Fibroblast of lung (primary cell): ENCODE data around the gene FCHSD1. TPM values are rescaled to one million over a fixed set of nuclear protein-coding genes. Genes with fewer than 3 reads are reported as not detected.
A peak's percentile ranks its signal among the peaks of the same experiment; 100 is the strongest.

Experiments
- DNase-seq, 2 donors: peaks; one replicate each; pipeline versions ENCODE4 v3.0.0 to v3.0.0-alpha.2; 2010; ENCODE audit warnings: low read depth in 2 of 2
- H2AFZ ChIP-seq: 2 replicates; pipeline ENCODE4 v1.5.1; 2012; ENCODE audit warnings: low read length, control low read depth, inconsistent platforms
- H3K27ac ChIP-seq: 2 replicates; pipeline ENCODE4 v1.5.1; 2011; ENCODE audit warnings: low read length, control low read depth; ENCODE audit not compliant: insufficient read depth
- H3K27me3 ChIP-seq: 2 replicates; pipeline ENCODE4 v1.5.1; 2011; ENCODE audit warnings: mild to moderate bottlenecking, low read length; ENCODE audit not compliant: control insufficient read depth, insufficient read depth
- H3K36me3 ChIP-seq: 2 replicates; pipeline ENCODE4 v1.5.1; 2011; ENCODE audit warnings: low read length; ENCODE audit not compliant: control insufficient read depth, insufficient read depth
- H3K4me1 ChIP-seq: 2 replicates; pipeline ENCODE4 v1.5.1; 2011; ENCODE audit warnings: low read length; ENCODE audit not compliant: control insufficient read depth, insufficient read depth; ENCODE audit errors: extremely low read depth
- H3K4me2 ChIP-seq: 2 replicates; pipeline ENCODE4 v1.5.1; 2011; ENCODE audit warnings: low read length, control low read depth; ENCODE audit not compliant: insufficient read depth; ENCODE audit errors: extremely low read depth
- H3K4me3 ChIP-seq, 4 experiments: fragments of 200-600 bp in 1 of 4; sonication (generic) in 1 of 4; replicated peaks in 1 of 4; 2 replicates each; pipeline ENCODE4 v1.5.1; 2011 to 2016; ENCODE audit warnings: low read length in 4 of 4, low read depth in 3 of 4, mild to moderate bottlenecking in 3 of 4, control low read depth in 2 of 4, inconsistent platforms in 1 of 4, mixed read lengths in 1 of 4; ENCODE audit not compliant: insufficient read depth in 1 of 4; ENCODE audit errors: control extremely low read depth in 1 of 4
- H3K79me2 ChIP-seq: 2 replicates; pipeline ENCODE4 v1.5.1; 2012; ENCODE audit warnings: mild to moderate bottlenecking, low read length, inconsistent platforms; ENCODE audit not compliant: control insufficient read depth, insufficient read depth
- H3K9ac ChIP-seq: 2 replicates; pipeline ENCODE4 v1.5.1; 2011; ENCODE audit warnings: mild to moderate bottlenecking, low read length, control low read depth; ENCODE audit not compliant: insufficient read depth
- H3K9me3 ChIP-seq: 2 replicates; pipeline ENCODE4 v1.5.1; 2012; ENCODE audit warnings: low read depth, low read length; ENCODE audit not compliant: control insufficient read depth, insufficient read depth
- H4K20me1 ChIP-seq: 2 replicates; pipeline ENCODE4 v1.5.1; 2011; ENCODE audit warnings: low read length; ENCODE audit not compliant: control insufficient read depth, insufficient read depth; ENCODE audit errors: extremely low read depth
- CTCF ChIP-seq, 2 donors: IDR thresholded peaks in 1 of 2; conservative IDR thresholded peaks in 1 of 2; 1 replicate in 1 of 2; 2 replicates in 1 of 2; pipeline ENCODE4 v1.5.1; 2011 to 2012; ENCODE audit warnings: low read length in 2 of 2, control low read depth in 1 of 2, inconsistent platforms in 1 of 2, low read depth in 1 of 2, mild to moderate bottlenecking in 1 of 2
- EZH2 ChIP-seq: IDR thresholded peaks from 2 replicates; pipeline ENCODE4 v1.5.1; 2012; ENCODE audit warnings: low read length, control low read depth, mild to moderate bottlenecking; ENCODE audit errors: missing control alignments
- polyA plus RNA-seq, 2 donors: library from polyadenylated mRNA; depleted of rRNA in 1 of 2; stranded (reverse) in 1 of 2; unstranded in 1 of 2; fragments of >200 nt; gene quantifications; 2 replicates each; pipeline ENCODE4 v1.2.1, GENCODE V29; 2011 to 2012; ENCODE audit warnings: missing spikeins in 1 of 2
- total RNA-seq: library from RNA; depleted of rRNA; stranded (reverse); fragments of >200 nt; gene quantifications from 2 replicates; pipeline ENCODE4 v1.2.1, GENCODE V29; 2014

FCHSD1 gene
- total and polyA plus RNA-seq, 2 donors (not counting 1 experiment from before 2014, with no cell fraction given) = 19.1 to 25.6 TPM

- Histone ChIP-seq H3K27ac (peak within 1 kb of the TSS; percentile 65), H3K27me3 (no peaks in the 10 kb centered on the region), H3K36me3 (peaks cover 2% of the 10 kb centered on the region), H4K20me1 (no peaks in the 10 kb centered on the region), H3K4me2 (peak within 1 kb of the TSS; percentile 89), H3K4me1 (peaks cover 15% of the 10 kb centered on the region), H3K79me2 (no peaks in the 10 kb centered on the region), H3K9me3 (no peaks in the 10 kb centered on the region), H2AFZ (peak within 1 kb of the TSS; percentile 39), H3K4me3 (peak within 1 kb of the TSS; percentile 4 to 64 (median 32)), H3K9ac (peak within 1 kb of the TSS; percentile 24)
- peak; percentile 81 to 86 for DNase-seq
- TF ChIP-seq CTCF (conservative IDR thresholded peaks at IDR 0.05 in 1 of 2, IDR thresholded peaks at IDR 0.05 in 1 of 2; ENCODE audit: low read depth in 1 of 2, low read length in 2 of 2) (no peak), EZH2 (no peak)
Measured at GRCh38 chr5:141681695-141682641, 30.8 kb upstream of the FCHSD1 start, which contains the start of gene ARAP3. TSS of gene ARAP3 (minus strand) at chr5:141682230. CDS start at chr5:141680486, 1,744 bp downstream.

- Histone ChIP-seq H3K27ac (peak overlapping the region; percentile 65), H3K4me1 (peaks cover 15% of the 10 kb centered on the region), H3K27me3 (no peaks in the 10 kb centered on the region), H3K9ac (peak overlapping the region; percentile 24), H4K20me1 (no peaks in the 10 kb centered on the region), H3K4me2 (peak overlapping the region; percentile 89), H3K9me3 (no peaks in the 10 kb centered on the region), H3K36me3 (peaks cover 2% of the 10 kb centered on the region), H3K79me2 (no peaks in the 10 kb centered on the region), H3K4me3 (peak overlapping the region; percentile 4 to 64 (median 32)), H2AFZ (peak overlapping the region; percentile 2)
- TF ChIP-seq EZH2 (no peak), CTCF (conservative IDR thresholded peaks at IDR 0.05 in 1 of 2, IDR thresholded peaks at IDR 0.05 in 1 of 2; ENCODE audit: low read depth in 1 of 2, low read length in 2 of 2) (no peak)
- no peak for DNase-seq
Measured at GRCh38 chr5:141681295-141681694, 30.1 kb upstream of the FCHSD1 start.

GRCh38 chr5:141680751-141681201 lies 29.6 kb upstream of the FCHSD1 start:
- Histone ChIP-seq H2AFZ (no peak overlapping the region), H3K9me3 (no peaks in the 10 kb centered on the region), H4K20me1 (no peaks in the 10 kb centered on the region), H3K27ac (peak overlapping the region; percentile 65), H3K4me2 (peak overlapping the region; percentile 89), H3K36me3 (peaks cover 2% of the 10 kb centered on the region), H3K27me3 (no peaks in the 10 kb centered on the region), H3K4me3 (peak overlapping the region in 3 of 4 experiments; percentile 11 to 64 (median 54)), H3K4me1 (peaks cover 15% of the 10 kb centered on the region), H3K79me2 (no peaks in the 10 kb centered on the region), H3K9ac (no peak overlapping the region)
- TF ChIP-seq CTCF (conservative IDR thresholded peaks at IDR 0.05 in 1 of 2, IDR thresholded peaks at IDR 0.05 in 1 of 2; ENCODE audit: low read depth in 1 of 2, low read length in 2 of 2) (no peak), EZH2 (no peak)
- peak in 1 of 2 donors; percentile 56 for DNase-seq
